HPDE6-E6E7 (cell line): ENCODE results near the gene WDR18.

Experiments used
- DNase-seq: peaks from one replicate; pipeline ENCODE4 v3.0.0; 2011; ENCODE audit warnings: missing footprints; ENCODE audit errors: extremely low spot score

WDR18 gene

GRCh38 chr19:1008268-1009040, 24.3 kb downstream of the WDR18 start:
- DNase-seq: no peak

DNA sequence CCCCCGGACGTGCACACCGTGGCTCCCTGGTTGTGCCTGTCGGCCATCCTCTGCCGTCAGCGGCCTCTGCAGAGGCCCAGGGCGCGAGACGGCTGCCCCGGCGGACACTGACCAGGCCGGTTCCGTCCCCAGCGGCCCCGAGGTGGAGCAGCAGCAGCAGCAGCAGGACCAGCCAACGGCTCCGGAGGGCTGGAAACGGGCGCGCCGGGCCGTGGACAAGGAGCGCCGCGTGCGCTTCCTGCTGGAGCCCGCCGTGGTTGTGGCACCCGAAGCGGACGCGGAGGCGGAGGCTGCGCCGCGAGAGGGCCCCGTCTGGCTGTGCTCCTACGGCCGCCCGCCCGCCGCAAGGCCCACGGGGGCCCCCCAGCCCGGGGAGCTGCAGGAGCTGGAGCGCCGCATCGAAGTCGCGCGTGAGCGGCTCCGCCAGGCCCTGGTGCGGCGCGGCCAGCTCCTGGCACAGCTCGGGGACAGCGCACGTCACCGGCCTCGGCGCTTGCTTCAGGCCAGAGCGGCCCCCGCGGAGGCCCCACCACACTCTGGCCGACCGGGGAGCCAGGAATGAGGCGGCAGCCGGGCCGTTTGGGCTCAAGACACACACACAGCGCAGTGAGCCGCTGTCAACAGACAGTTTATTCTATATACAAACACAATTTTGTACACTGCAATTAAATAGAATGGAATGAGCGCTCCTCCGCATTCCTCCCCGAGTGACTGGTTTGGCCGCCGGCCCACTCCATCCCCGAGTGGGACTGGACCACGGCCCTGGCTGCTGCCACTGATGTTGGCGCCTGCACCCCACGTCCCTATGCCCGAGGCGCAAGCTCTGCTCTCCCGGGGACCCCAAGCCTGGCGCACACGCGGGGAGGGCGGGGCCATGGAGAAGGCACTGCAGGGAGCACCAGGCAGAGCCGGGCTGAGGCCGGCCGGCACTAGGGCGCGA, 25.2 kb downstream of the WDR18 start:
- no peak for DNase-seq

- no peak for DNase-seq
Measured at GRCh38 chr19:1009981-1010538, 25.9 kb downstream of the WDR18 start.

- DNase-seq: no peak
Measured at GRCh38 chr19:1010586-1011510, 26.7 kb downstream of the WDR18 start.

DNA sequence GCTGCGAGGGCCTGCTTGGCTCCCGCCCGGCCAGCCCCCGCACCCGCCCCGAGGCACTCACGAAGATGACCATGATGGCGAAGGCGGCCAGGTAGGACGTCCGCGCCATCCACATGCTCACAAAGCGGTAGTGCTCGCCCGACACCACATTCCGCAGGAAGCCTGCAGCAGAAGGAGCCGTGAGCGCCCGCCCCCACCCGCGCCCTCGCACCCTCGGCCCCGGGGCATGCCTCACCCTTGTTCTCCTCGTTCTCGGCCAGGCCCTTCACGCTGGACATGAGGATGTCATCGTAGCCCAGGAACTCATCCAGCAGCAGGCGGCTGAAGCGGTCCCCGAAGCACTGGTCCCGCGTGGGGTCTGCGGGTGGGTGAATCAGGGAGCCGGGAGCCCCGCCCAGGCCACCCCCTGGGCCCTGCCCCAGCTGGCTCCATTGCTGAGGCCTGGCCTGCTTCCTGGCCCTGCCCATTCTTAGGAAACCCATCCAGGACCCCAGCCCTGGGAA, 27.7 kb downstream of the WDR18 start:
- no peak for DNase-seq

DNA sequence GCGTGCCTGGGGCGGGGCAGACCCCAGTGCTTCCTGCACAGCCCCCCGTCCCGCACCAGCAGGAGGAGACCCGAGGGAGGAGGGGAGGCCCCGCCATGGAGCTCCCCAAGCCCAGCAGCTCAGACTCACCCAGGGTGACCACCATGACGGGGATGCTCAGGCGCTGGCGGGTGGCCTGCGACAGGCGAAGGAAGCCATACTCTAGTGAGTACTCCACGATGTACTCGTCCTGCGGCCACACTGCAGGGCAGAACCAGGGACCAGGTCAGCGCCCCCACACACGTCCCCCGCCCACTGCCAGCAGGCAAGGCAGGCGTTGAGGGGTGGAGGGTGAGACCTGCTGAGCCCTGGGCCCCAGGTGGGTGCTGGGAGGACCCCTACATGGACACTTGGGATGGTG, 28.2 kb downstream of the WDR18 start:
- DNase-seq: no peak

GRCh38 chr19:1013218-1013617, 29.1 kb downstream of the WDR18 start:
- no peak for DNase-seq

- no peak for DNase-seq
Measured at GRCh38 chr19:1014161-1015060, 30.3 kb downstream of the WDR18 start.

DNA sequence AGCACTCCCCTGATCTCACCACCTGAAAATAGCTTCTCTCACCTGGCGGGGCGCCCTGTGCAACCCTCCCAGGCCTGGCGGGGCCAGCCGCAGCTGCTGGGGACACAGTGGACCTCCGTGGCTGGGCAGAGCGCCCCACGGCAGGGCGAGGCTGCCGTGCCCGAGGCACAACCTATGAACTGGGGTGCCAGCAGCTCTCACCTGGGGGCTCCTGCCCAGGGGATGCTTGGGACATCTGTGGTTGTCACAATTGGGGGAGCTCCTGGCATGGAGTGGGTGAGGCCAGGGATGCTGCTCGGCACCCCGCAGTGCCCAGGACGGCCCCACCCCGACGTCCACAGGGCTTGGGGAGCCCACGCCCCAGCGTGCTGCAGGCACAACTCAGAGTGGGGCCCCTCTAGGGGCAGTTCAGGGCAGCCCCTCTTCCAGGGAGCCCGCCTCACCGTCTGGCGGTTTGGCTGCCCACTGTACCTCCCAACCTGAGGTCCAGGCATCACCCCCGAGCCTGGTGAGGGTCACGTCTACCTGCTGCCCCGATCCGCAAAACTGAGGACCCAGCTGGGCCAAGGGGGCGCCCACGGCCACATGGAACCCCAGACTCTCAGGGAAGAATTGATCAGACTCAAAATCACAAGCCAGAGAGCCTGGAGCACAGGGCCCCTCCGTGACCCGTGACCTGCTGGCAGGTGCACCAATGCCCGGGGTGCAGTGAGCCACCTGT, 31.1 kb downstream of the WDR18 start:
- no peak for DNase-seq

DNA sequence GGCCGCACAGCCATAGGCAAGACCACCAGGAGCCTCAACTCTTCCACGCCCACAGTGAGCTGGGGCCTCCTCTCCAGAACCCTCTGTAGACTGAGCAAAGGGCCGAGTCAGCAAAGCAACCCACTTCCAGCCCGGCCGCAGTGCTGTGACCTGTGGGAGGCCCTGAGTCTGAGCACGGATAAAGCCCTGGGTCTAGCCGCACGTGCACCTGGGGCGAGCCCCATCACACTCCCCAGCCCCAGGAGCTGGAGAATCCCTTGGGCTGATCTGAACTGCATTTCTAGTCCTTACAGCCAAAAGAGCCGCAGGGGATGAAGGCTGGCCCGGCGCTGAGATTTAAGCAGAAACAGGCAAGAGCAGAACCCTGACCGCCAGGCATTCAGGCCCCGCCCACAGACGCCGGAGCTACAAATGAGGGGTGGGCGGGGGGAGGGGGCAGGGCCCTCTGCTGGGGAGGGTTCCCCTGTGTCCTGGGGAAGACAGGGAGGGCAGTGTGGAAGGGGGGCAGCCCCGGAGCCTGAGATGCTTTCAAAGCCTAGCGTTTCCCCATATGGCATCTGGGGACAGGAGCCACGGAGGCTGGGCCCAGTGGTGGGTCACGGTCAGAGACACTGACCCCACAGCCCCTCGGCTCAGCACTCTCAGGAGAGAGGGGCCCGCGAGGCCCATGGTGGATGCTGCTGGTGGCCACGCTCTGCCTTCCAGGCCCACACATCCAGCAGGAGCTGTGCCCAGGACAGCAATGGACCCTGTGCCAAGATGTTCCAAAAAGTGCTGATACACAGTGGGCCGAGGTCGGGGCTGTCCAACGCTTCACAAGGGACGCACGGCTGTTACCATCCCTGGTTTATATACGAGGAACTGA, 31.9 kb downstream of the WDR18 start:
- DNase-seq: no peak

DNA sequence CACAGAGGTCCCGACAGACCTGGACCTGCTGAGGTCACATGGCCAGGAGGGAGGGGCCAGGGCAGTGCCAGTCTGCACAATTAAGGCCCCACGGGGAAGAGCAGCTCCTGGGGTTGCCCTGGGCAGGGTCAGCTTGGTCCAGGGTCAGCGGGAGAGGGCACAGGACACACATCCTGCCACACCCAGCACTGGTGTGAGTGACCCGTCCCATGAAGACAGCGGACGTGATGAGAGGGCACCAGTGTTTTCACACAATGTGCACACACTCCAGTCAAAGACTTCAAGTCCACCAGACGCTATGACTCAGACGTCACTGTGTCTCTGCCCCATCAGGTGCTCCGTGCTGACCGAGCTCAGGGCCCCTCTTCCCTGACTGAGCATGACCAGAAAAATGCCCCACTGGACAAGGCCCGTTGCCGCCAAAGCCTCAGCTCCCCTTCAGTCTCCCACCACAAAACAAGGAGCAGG, 32.5 kb downstream of the WDR18 start:
- no peak for DNase-seq

- peak; percentile 81 for DNase-seq
Measured at GRCh38 chr19:1017115-1017905, 33.2 kb downstream of the WDR18 start.

DNA sequence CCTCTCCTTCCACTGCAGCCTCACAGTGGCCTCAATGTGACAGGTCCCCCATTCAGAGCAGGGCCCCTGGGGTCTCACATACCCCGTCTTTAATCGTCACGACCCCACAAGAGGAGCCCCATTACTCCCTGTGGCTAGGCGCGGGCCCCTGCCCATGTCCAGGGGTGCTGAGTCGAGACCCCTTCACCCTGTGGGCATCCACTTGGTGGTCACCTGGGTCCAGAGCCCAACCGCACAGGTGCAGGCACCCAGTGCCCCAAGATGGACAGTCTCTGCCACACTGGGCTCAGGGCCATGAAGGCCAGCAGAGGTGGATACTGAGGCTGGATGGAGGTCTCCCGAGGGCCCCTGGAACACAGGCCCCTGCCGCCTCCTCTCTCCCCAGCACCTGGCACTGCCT, 33.8 kb downstream of the WDR18 start:
- no peak for DNase-seq

- no peak for DNase-seq
Measured at GRCh38 chr19:1018393-1018792, 34.2 kb downstream of the WDR18 start.

GRCh38 chr19:1018932-1019615, 34.9 kb downstream of the WDR18 start:
- no peak for DNase-seq

- no peak for DNase-seq
Measured at GRCh38 chr19:1019616-1019961, 35.4 kb downstream of the WDR18 start.
